Measurements from ENCODE around the gene LPIN2. TPM values are rescaled to one million over a fixed set of nuclear protein-coding genes. Genes with fewer than 3 reads are reported as not detected.
A peak's percentile ranks its signal among the peaks of the same experiment; 100 is the strongest.

LPIN2 gene
- 11.0 TPM for total RNA-seq

GRCh38 chr18:3013024-3013804 is at the start of gene LPIN2:
TSS of gene LPIN2 (minus strand) at chr18:3013144. CDS start at chr18:2960840, 52,304 bp downstream.
- Histone ChIP-seq H3K27ac (ENCODE audit: low read depth, low read length) (peak within 1 kb of the TSS; percentile 65), H3K9ac (ENCODE audit: low read depth in 1 of 3, low read length in 3 of 3) (peak within 1 kb of the TSS; percentile 61 to 78 (median 73)), H3K4me1 (ENCODE audit: control insufficient read depth in 3 of 3, insufficient read depth in 3 of 3, low read length in 3 of 3) (peaks cover 5 to 9% (median 6%) of the 10 kb centered on the region in 3 donors), H3K4me3 (ENCODE audit: low read length in 3 of 3) (peak within 1 kb of the TSS; percentile 71 to 75 (median 73)), H3K9me3 (ENCODE audit: control insufficient read depth in 3 of 3, low read length in 3 of 3) (no peaks in the 10 kb centered on the region), H3K36me3 (ENCODE audit: control insufficient read depth in 3 of 3, insufficient read depth in 3 of 3, low read length in 3 of 3) (no peaks in the 10 kb centered on the region), H3K27me3 (ENCODE audit: control insufficient read depth in 3 of 3, insufficient read depth in 3 of 3, low read length in 3 of 3) (no peaks in the 10 kb centered on the region)

- peaks cover 0 to 7% (median 4%) of the 10 kb centered on the region in 3 donors for H3K4me1 ChIP-seq (ENCODE audit: control insufficient read depth in 3 of 3, insufficient read depth in 3 of 3, low read length in 3 of 3)
- H3K9me3 ChIP-seq (ENCODE audit: control insufficient read depth in 3 of 3, low read length in 3 of 3), result no peaks in the 10 kb centered on the region
- peaks cover 6 to 10% (median 8%) of the 10 kb centered on the region in 3 donors for H3K36me3 ChIP-seq (ENCODE audit: control insufficient read depth in 3 of 3, insufficient read depth in 3 of 3, low read length in 3 of 3)
- H3K9ac ChIP-seq (ENCODE audit: low read depth in 1 of 3, low read length in 3 of 3), result no peak overlapping the region
- no peaks in the 10 kb centered on the region for H3K27me3 ChIP-seq (ENCODE audit: control insufficient read depth in 3 of 3, insufficient read depth in 3 of 3, low read length in 3 of 3)
- H3K27ac ChIP-seq (ENCODE audit: low read depth, low read length), result peak overlapping the region; percentile 16
- H3K4me3 ChIP-seq (ENCODE audit: low read length in 3 of 3), result no peak overlapping the region
These were observed 48.8 kb upstream of the LPIN2 start for GRCh38 chr18:3061581-3062312.

GRCh38 chr18:3060667-3061580 is 48.0 kb upstream of the LPIN2 start:
- no peaks in the 10 kb centered on the region for H3K27me3 ChIP-seq (ENCODE audit: control insufficient read depth in 3 of 3, insufficient read depth in 3 of 3, low read length in 3 of 3)
- H3K4me1 ChIP-seq (ENCODE audit: control insufficient read depth in 3 of 3, insufficient read depth in 3 of 3, low read length in 3 of 3), result peaks cover 0 to 7% (median 4%) of the 10 kb centered on the region in 3 donors
- peak overlapping the region; percentile 16 for H3K27ac ChIP-seq (ENCODE audit: low read depth, low read length)
- no peaks in the 10 kb centered on the region for H3K9me3 ChIP-seq (ENCODE audit: control insufficient read depth in 3 of 3, low read length in 3 of 3)
- no peak overlapping the region for H3K9ac ChIP-seq (ENCODE audit: low read depth in 1 of 3, low read length in 3 of 3)
- peaks cover 0 to 4% (median 0%) of the 10 kb centered on the region in 3 donors for H3K36me3 ChIP-seq (ENCODE audit: control insufficient read depth in 3 of 3, insufficient read depth in 3 of 3, low read length in 3 of 3)
- no peak overlapping the region for H3K4me3 ChIP-seq (ENCODE audit: low read length in 3 of 3)

GRCh38 chr18:3059272-3059671 is 46.3 kb upstream of the LPIN2 start:
- no peak overlapping the region for H3K27ac ChIP-seq (ENCODE audit: low read depth, low read length)
- no peaks in the 10 kb centered on the region for H3K36me3 ChIP-seq (ENCODE audit: control insufficient read depth in 3 of 3, insufficient read depth in 3 of 3, low read length in 3 of 3)
- no peaks in the 10 kb centered on the region for H3K9me3 ChIP-seq (ENCODE audit: control insufficient read depth in 3 of 3, low read length in 3 of 3)
- no peak overlapping the region for H3K9ac ChIP-seq (ENCODE audit: low read depth in 1 of 3, low read length in 3 of 3)
- H3K4me1 ChIP-seq (ENCODE audit: control insufficient read depth in 3 of 3, insufficient read depth in 3 of 3, low read length in 3 of 3), result peaks cover 0 to 7% (median 4%) of the 10 kb centered on the region in 3 donors
- no peak overlapping the region for H3K4me3 ChIP-seq (ENCODE audit: low read length in 3 of 3)
- H3K27me3 ChIP-seq (ENCODE audit: control insufficient read depth in 3 of 3, insufficient read depth in 3 of 3, low read length in 3 of 3), result no peaks in the 10 kb centered on the region

GRCh38 chr18:3058328-3059191 is 45.6 kb upstream of the LPIN2 start:
- H3K4me3 ChIP-seq (ENCODE audit: low read length in 3 of 3), result no peak overlapping the region
- no peaks in the 10 kb centered on the region for H3K36me3 ChIP-seq (ENCODE audit: control insufficient read depth in 3 of 3, insufficient read depth in 3 of 3, low read length in 3 of 3)
- H3K9ac ChIP-seq (ENCODE audit: low read depth in 1 of 3, low read length in 3 of 3), result no peak overlapping the region
- H3K9me3 ChIP-seq (ENCODE audit: control insufficient read depth in 3 of 3, low read length in 3 of 3), result no peaks in the 10 kb centered on the region
- peaks cover 0 to 7% (median 4%) of the 10 kb centered on the region in 3 donors for H3K4me1 ChIP-seq (ENCODE audit: control insufficient read depth in 3 of 3, insufficient read depth in 3 of 3, low read length in 3 of 3)
- H3K27me3 ChIP-seq (ENCODE audit: control insufficient read depth in 3 of 3, insufficient read depth in 3 of 3, low read length in 3 of 3), result no peaks in the 10 kb centered on the region
- no peak overlapping the region for H3K27ac ChIP-seq (ENCODE audit: low read depth, low read length)

GRCh38 chr18:3057526-3057925 is 44.6 kb upstream of the LPIN2 start:
- H3K27me3 ChIP-seq (ENCODE audit: control insufficient read depth in 3 of 3, insufficient read depth in 3 of 3, low read length in 3 of 3), result no peaks in the 10 kb centered on the region
- H3K4me1 ChIP-seq (ENCODE audit: control insufficient read depth in 3 of 3, insufficient read depth in 3 of 3, low read length in 3 of 3), result no peaks in the 10 kb centered on the region
- H3K36me3 ChIP-seq (ENCODE audit: control insufficient read depth in 3 of 3, insufficient read depth in 3 of 3, low read length in 3 of 3), result no peaks in the 10 kb centered on the region
- H3K9ac ChIP-seq (ENCODE audit: low read depth in 1 of 3, low read length in 3 of 3), result no peak overlapping the region
- no peak overlapping the region for H3K27ac ChIP-seq (ENCODE audit: low read depth, low read length)
- H3K9me3 ChIP-seq (ENCODE audit: control insufficient read depth in 3 of 3, low read length in 3 of 3), result no peaks in the 10 kb centered on the region
- no peak overlapping the region for H3K4me3 ChIP-seq (ENCODE audit: low read length in 3 of 3)

- no peaks in the 10 kb centered on the region for H3K4me1 ChIP-seq (ENCODE audit: control insufficient read depth in 3 of 3, insufficient read depth in 3 of 3, low read length in 3 of 3)
- H3K36me3 ChIP-seq (ENCODE audit: control insufficient read depth in 3 of 3, insufficient read depth in 3 of 3, low read length in 3 of 3), result no peaks in the 10 kb centered on the region
- H3K9ac ChIP-seq (ENCODE audit: low read depth in 1 of 3, low read length in 3 of 3), result no peak overlapping the region
- H3K27ac ChIP-seq (ENCODE audit: low read depth, low read length), result no peak overlapping the region
- H3K9me3 ChIP-seq (ENCODE audit: control insufficient read depth in 3 of 3, low read length in 3 of 3), result no peaks in the 10 kb centered on the region
- no peak overlapping the region for H3K4me3 ChIP-seq (ENCODE audit: low read length in 3 of 3)
- no peaks in the 10 kb centered on the region for H3K27me3 ChIP-seq (ENCODE audit: control insufficient read depth in 3 of 3, insufficient read depth in 3 of 3, low read length in 3 of 3)
These were observed 43.4 kb upstream of the LPIN2 start for GRCh38 chr18:3056311-3056710.

- Histone ChIP-seq H3K4me1 (ENCODE audit: control insufficient read depth in 3 of 3, insufficient read depth in 3 of 3, low read length in 3 of 3) (no peaks in the 10 kb centered on the region), H3K27ac (ENCODE audit: low read depth, low read length) (no peak overlapping the region), H3K9me3 (ENCODE audit: control insufficient read depth in 3 of 3, low read length in 3 of 3) (no peaks in the 10 kb centered on the region), H3K36me3 (ENCODE audit: control insufficient read depth in 3 of 3, insufficient read depth in 3 of 3, low read length in 3 of 3) (no peaks in the 10 kb centered on the region), H3K4me3 (ENCODE audit: low read length in 3 of 3) (no peak overlapping the region), H3K9ac (ENCODE audit: low read depth in 1 of 3, low read length in 3 of 3) (no peak overlapping the region), H3K27me3 (ENCODE audit: control insufficient read depth in 3 of 3, insufficient read depth in 3 of 3, low read length in 3 of 3) (no peaks in the 10 kb centered on the region)
These were observed 42.9 kb upstream of the LPIN2 start for GRCh38 chr18:3055816-3056215.

- Histone ChIP-seq H3K9me3 (ENCODE audit: control insufficient read depth in 3 of 3, low read length in 3 of 3) (no peaks in the 10 kb centered on the region), H3K4me3 (ENCODE audit: low read length in 3 of 3) (no peak overlapping the region), H3K4me1 (ENCODE audit: control insufficient read depth in 3 of 3, insufficient read depth in 3 of 3, low read length in 3 of 3) (no peaks in the 10 kb centered on the region), H3K9ac (ENCODE audit: low read depth in 1 of 3, low read length in 3 of 3) (no peak overlapping the region), H3K27ac (ENCODE audit: low read depth, low read length) (no peak overlapping the region), H3K27me3 (ENCODE audit: control insufficient read depth in 3 of 3, insufficient read depth in 3 of 3, low read length in 3 of 3) (no peaks in the 10 kb centered on the region), H3K36me3 (ENCODE audit: control insufficient read depth in 3 of 3, insufficient read depth in 3 of 3, low read length in 3 of 3) (no peaks in the 10 kb centered on the region)
These were observed 42.3 kb upstream of the LPIN2 start for GRCh38 chr18:3055186-3055728.
